GM23338 (cell line): Measurements from ENCODE around the gene NCR3LG1. TPM values are rescaled to one million over a fixed set of nuclear protein-coding genes. Genes with fewer than 3 reads are reported as not detected.

Experiments used
- ATAC-seq: fragments of 200-7000 bp; cut with Tn5 transposase; 3 replicates; pipeline ENCODE4 v1.9.1; 2020
- DNase-seq: peaks from one replicate; pipeline ENCODE4 v3.0.0-alpha.2; 2015; ENCODE audit warnings: low spot score
- H2AFZ ChIP-seq: fragments of 200-600 bp; sonication (generic); 2 replicates; pipeline ENCODE4 v1.8.0; 2016; ENCODE audit warnings: antibody characterized with exemption, mild to moderate bottlenecking, moderate library complexity
- H3F3A ChIP-seq: fragments of 200-600 bp; sonication (generic); replicated peaks from 2 replicates; pipeline ENCODE4 v1.8.0; 2017; ENCODE audit warnings: antibody characterized with exemption, mixed run types, low read depth
- H3K27ac ChIP-seq: fragments of 200-600 bp; sonication (generic); 2 replicates; pipeline ENCODE4 v1.6.1; 2016; ENCODE audit warnings: low read depth
- H3K27me3 ChIP-seq: fragments of 200-600 bp; sonication (generic); 2 replicates; pipeline ENCODE4 v1.8.0; 2016; ENCODE audit warnings: mild to moderate bottlenecking, mixed run types, moderate library complexity; ENCODE audit not compliant: insufficient read depth
- H3K36me3 ChIP-seq: fragments of 200-600 bp; sonication (generic); 2 replicates; pipeline ENCODE4 v1.8.0; 2016; ENCODE audit warnings: mild to moderate bottlenecking; ENCODE audit not compliant: insufficient read depth
- H3K4me1 ChIP-seq: fragments of 200-600 bp; sonication (generic); 2 replicates; pipeline ENCODE4 v1.8.0; 2016; ENCODE audit warnings: mild to moderate bottlenecking, moderate library complexity; ENCODE audit not compliant: insufficient read depth
- H3K4me2 ChIP-seq: fragments of 200-600 bp; sonication (generic); 2 replicates; pipeline ENCODE4 v1.7.1; 2017; ENCODE audit warnings: mixed run types
- H3K4me3 ChIP-seq: fragments of 200-600 bp; sonication (generic); 2 replicates; pipeline ENCODE4 v1.6.1; 2016; ENCODE audit warnings: mixed run types
- H3K79me2 ChIP-seq: fragments of 200-600 bp; sonication (generic); replicated peaks from 2 replicates; pipeline ENCODE4 v1.8.0; 2017; ENCODE audit warnings: mild to moderate bottlenecking; ENCODE audit not compliant: insufficient read depth
- H3K9me2 ChIP-seq: fragments of 200-600 bp; sonication (generic); 2 replicates; pipeline ENCODE4 v1.8.0; 2017; ENCODE audit not compliant: insufficient read depth
- H4K20me1 ChIP-seq: fragments of 200-600 bp; sonication (generic); replicated peaks from 2 replicates; pipeline ENCODE4 v1.8.0; 2017; ENCODE audit warnings: mild to moderate bottlenecking; ENCODE audit not compliant: insufficient read depth
- H3K27ac Mint-ChIP-seq: 2 replicates; pipeline ENCODE4 v1.8.0; 2020; ENCODE audit warnings: inconsistent platforms, mild to moderate bottlenecking, moderate library complexity, mixed read lengths
- H3K27me3 Mint-ChIP-seq: 3 replicates; pipeline ENCODE4 v1.8.0; 2022; ENCODE audit warnings: low read depth, mild to moderate bottlenecking, moderate library complexity, mixed read lengths, inconsistent platforms; ENCODE audit not compliant: insufficient read depth, poor library complexity
- H3K36me3 Mint-ChIP-seq: 3 replicates; pipeline ENCODE4 v1.8.0; 2021; ENCODE audit warnings: low read depth, mild to moderate bottlenecking, inconsistent platforms, moderate library complexity, mixed read lengths
- H3K4me1 Mint-ChIP-seq: 3 replicates; pipeline ENCODE4 v1.8.0; 2020; ENCODE audit warnings: mild to moderate bottlenecking, inconsistent platforms, mixed read lengths
- H3K4me3 Mint-ChIP-seq: 3 replicates; pipeline ENCODE4 v1.8.0; 2021; ENCODE audit warnings: moderate library complexity, mild to moderate bottlenecking, inconsistent platforms, mixed read lengths
- H3K9me3 Mint-ChIP-seq: 3 replicates; pipeline ENCODE4 v1.8.0; 2020; ENCODE audit warnings: moderate library complexity, mild to moderate bottlenecking, inconsistent platforms, mixed read lengths
- polyA plus RNA-seq: library from polyadenylated mRNA; unstranded; fragments of >200 nt; fragmentation: Nextera tagmentation; extraction: Ambion mirVana; gene quantifications from 2 replicates; pipeline ENCODE4 v1.2.1, GENCODE V29; 2016
- total RNA-seq: library from RNA; depleted of rRNA; stranded (reverse); fragments of >200 nt; shearing (Covaris generic); gene quantifications from 2 replicates; pipeline ENCODE4 v1.2.3, GENCODE V29; 2014
- TF ChIP-seq, protein P1 (sequence below), 2 experiments: fragments of 200-600 bp in 1 of 2; sonication (generic) in 1 of 2; conservative IDR thresholded peaks; 2 replicates each; pipeline versions ENCODE4 v1.5.1 to v1.6.1; 2016 to 2017; ENCODE audit warnings: antibody characterized with exemption in 2 of 2, low read depth in 2 of 2, mild to moderate bottlenecking in 2 of 2, moderate library complexity in 1 of 2
- TF ChIP-seq, protein P2 (sequence below): IDR thresholded peaks from 2 replicates; pipeline ENCODE4 v1.6.1; 2016; ENCODE audit warnings: antibody characterized with exemption

Gene NCR3LG1
- total and polyA plus RNA-seq, 2 experiments from 2014 or later = 0.15 to 1.9 TPM

DNA sequence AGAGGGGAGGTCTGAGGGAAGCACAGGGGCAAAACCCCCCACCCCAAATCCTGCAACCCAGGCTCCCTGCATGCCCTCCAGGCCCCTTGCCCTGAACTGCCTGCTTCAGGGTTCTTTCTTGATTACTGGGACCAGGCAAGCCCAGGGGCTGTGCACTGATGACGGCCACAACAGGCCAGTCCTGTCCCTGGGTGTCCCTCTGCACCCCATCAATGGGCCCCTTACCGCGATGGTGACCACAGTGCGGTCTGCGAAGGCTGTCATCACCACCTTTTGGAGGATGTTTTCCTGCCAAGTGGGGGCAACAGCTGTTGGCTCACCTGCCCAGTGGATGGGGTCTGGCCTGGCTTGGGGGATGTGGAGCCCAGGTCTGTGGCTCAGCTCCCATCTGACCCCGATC, 41.9 kb downstream of the NCR3LG1 start:
- no peak for DNase-seq

DNA sequence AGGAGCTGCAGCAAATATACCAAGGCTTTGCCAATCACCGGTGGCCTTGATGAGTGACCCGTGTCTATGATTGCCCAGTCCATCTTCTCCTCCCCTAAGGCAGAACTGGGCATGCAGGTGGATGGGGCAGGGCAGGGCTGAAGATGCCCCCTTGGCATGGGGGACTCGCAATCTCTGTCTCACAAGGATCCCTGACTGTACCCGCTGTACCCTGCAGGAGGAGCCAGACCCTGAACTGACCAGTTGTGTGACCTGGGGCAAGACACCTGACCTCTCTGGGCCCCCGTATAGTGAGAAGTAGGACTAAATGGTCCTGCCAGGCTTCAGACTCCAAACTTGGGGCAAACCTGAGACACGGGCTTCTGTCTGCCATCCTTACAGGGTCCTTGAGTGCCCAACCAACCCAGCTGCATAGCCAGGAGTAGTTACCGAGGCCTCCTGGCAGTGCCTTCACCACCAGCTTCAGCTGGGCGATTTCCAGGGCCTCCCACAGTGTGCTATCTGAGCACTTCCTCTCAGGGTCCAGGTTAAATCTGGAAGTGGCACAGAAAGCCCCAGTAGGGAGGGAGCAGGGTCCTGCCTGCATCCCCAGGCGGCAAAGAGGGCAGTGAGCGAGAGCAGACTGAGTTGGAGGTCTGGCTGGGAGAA, 43.3 kb downstream of the NCR3LG1 start:
- peaks cover 12% of the 10 kb centered on the region for H3K27me3 Mint-ChIP-seq
- H3K79me2 ChIP-seq = no peaks in the 10 kb centered on the region
- no peak overlapping the region for H3K27ac Mint-ChIP-seq

More for the DNA sequence above, 41.9 kb downstream of the NCR3LG1 start:
- no peaks in the 10 kb centered on the region for H4K20me1 ChIP-seq
- no peak overlapping the region for H3K4me2 ChIP-seq
- TF ChIP-seq, protein P1, sequence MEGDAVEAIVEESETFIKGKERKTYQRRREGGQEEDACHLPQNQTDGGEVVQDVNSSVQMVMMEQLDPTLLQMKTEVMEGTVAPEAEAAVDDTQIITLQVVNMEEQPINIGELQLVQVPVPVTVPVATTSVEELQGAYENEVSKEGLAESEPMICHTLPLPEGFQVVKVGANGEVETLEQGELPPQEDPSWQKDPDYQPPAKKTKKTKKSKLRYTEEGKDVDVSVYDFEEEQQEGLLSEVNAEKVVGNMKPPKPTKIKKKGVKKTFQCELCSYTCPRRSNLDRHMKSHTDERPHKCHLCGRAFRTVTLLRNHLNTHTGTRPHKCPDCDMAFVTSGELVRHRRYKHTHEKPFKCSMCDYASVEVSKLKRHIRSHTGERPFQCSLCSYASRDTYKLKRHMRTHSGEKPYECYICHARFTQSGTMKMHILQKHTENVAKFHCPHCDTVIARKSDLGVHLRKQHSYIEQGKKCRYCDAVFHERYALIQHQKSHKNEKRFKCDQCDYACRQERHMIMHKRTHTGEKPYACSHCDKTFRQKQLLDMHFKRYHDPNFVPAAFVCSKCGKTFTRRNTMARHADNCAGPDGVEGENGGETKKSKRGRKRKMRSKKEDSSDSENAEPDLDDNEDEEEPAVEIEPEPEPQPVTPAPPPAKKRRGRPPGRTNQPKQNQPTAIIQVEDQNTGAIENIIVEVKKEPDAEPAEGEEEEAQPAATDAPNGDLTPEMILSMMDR (conservative IDR thresholded peaks at IDR 0.05; ENCODE audit: low read depth in 2 of 2) = 0 out of 4 replicates have a peak, but pooled peaks of 1 of the 2 experiments have one; percentile 12
- TF ChIP-seq, protein P2, sequence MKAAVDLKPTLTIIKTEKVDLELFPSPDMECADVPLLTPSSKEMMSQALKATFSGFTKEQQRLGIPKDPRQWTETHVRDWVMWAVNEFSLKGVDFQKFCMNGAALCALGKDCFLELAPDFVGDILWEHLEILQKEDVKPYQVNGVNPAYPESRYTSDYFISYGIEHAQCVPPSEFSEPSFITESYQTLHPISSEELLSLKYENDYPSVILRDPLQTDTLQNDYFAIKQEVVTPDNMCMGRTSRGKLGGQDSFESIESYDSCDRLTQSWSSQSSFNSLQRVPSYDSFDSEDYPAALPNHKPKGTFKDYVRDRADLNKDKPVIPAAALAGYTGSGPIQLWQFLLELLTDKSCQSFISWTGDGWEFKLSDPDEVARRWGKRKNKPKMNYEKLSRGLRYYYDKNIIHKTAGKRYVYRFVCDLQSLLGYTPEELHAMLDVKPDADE = no peak
- no peak overlapping the region for H3K4me3 ChIP-seq
- H3K9me2 ChIP-seq = no peaks in the 10 kb centered on the region
- no peaks in the 10 kb centered on the region for H3F3A ChIP-seq
- no peak for ATAC-seq
- H3K36me3 ChIP-seq = no peaks in the 10 kb centered on the region
- H3K27me3 ChIP-seq = no peaks in the 10 kb centered on the region
- Mint-ChIP-seq H3K27ac (no peak overlapping the region), H3K36me3 (no peaks in the 10 kb centered on the region), H3K27me3 (peaks cover 12% of the 10 kb centered on the region), H3K9me3 (no peaks in the 10 kb centered on the region), H3K4me3 (no peak overlapping the region), H3K4me1 (peaks cover 8% of the 10 kb centered on the region; the same call in 2 of the 3 replicates)
- H3K4me1 ChIP-seq = peaks cover 7% of the 10 kb centered on the region; the same call in 1 of the 2 replicates
- no peaks in the 10 kb centered on the region for H3K79me2 ChIP-seq
- no peak overlapping the region for H3K27ac ChIP-seq
- H2AFZ ChIP-seq = no peak overlapping the region

More for the DNA sequence above, 43.3 kb downstream of the NCR3LG1 start:
- Histone ChIP-seq H2AFZ (no peak overlapping the region), H3K27me3 (no peaks in the 10 kb centered on the region), H3K36me3 (no peaks in the 10 kb centered on the region), H4K20me1 (no peaks in the 10 kb centered on the region), H3K4me2 (no peak overlapping the region), H3F3A (no peaks in the 10 kb centered on the region), H3K9me2 (no peaks in the 10 kb centered on the region), H3K4me1 (peaks cover 4% of the 10 kb centered on the region; the same call in 1 of the 2 replicates), H3K4me3 (no peak overlapping the region), H3K27ac (no peak overlapping the region)
- ATAC-seq (peak; percentile 31), DNase-seq (no peak)
- TF ChIP-seq, protein P2 = no peak
- TF ChIP-seq, protein P1 (conservative IDR thresholded peaks at IDR 0.05; ENCODE audit: low read depth in 2 of 2) = peak; percentile 24 to 47; a peak in 2 of 4 replicates
- Mint-ChIP-seq H3K4me3 (no peak overlapping the region), H3K4me1 (peaks cover 7% of the 10 kb centered on the region; the same call in 2 of the 3 replicates), H3K9me3 (no peaks in the 10 kb centered on the region), H3K36me3 (no peaks in the 10 kb centered on the region)
